H1 (cell line): Measurements from ENCODE around the gene PDZD4. TPM values are rescaled to one million over a fixed set of nuclear protein-coding genes. Genes with fewer than 3 reads are reported as not detected.
"Not testable (repeated sequence)": the region's sequence is repeated elsewhere in the genome, so short reads cannot be mapped to it uniquely, and the experiment has no call there.

ENCODE experiments used
- CTCF ChIA-PET: fragments of 300-600 bp; sonication (Branson Sonifier 250); formaldehyde crosslinking; loops from one replicate; lab custom pipeline; 2021; ENCODE audit not compliant: partially characterized antibody; lab: Charles Lee
- POLR2A ChIA-PET: fragments of 300-600 bp; sonication (Branson Sonifier 250); formaldehyde crosslinking; loops from one replicate; lab custom pipeline; 2021; ENCODE audit warnings: inconsistent platforms; ENCODE audit not compliant: partially characterized antibody; lab: Charles Lee
- DNase-seq, 2 experiments: peaks; one replicate each; pipeline versions ENCODE4 v3.0.0 to v3.0.0-alpha.2; 2010 to 2022; ENCODE audit warnings: low spot score in 2 of 2, low read depth in 1 of 2, mixed read lengths in 1 of 2
- FAIRE-seq: peaks from 2 replicates; lab custom pipeline; 2011; peaks lifted over from hg19 to GRCh38; lab: Jason Lieb, UNC
- H2AFZ ChIP-seq: 2 replicates; pipeline ENCODE4 v1.8.1; 2012; ENCODE audit warnings: low read length, inconsistent platforms
- H2AK5ac ChIP-seq: 2 replicates; pipeline ENCODE4 v1.6.1; 2013; ENCODE audit warnings: low read depth, low read length
- H2BK120ac ChIP-seq: replicated peaks from 2 replicates; pipeline ENCODE3; 2013; ENCODE audit warnings: low read depth, low read length, inconsistent platforms
- H2BK12ac ChIP-seq: 2 replicates; pipeline ENCODE4 v1.6.1; 2013; ENCODE audit warnings: low read depth, low read length
- H2BK15ac ChIP-seq: 2 replicates; pipeline ENCODE4 v1.6.1; 2013; ENCODE audit warnings: low read length
- H2BK20ac ChIP-seq: 2 replicates; pipeline ENCODE4 v1.6.1; 2013; ENCODE audit warnings: low read length
- H2BK5ac ChIP-seq: 2 replicates; pipeline ENCODE4 v1.6.1; 2013; ENCODE audit warnings: low read depth, low read length
- H3K14ac ChIP-seq: 2 replicates; pipeline ENCODE4 v1.6.1; 2013; ENCODE audit warnings: inconsistent platforms; ENCODE audit not compliant: insufficient read length
- H3K18ac ChIP-seq: 2 replicates; pipeline ENCODE4 v1.6.1; 2013; ENCODE audit warnings: low read length; ENCODE audit errors: extremely low read depth
- H3K23ac ChIP-seq: 2 replicates; pipeline ENCODE4 v1.6.1; 2013; ENCODE audit warnings: inconsistent platforms; ENCODE audit not compliant: insufficient read length
- H3K23me2 ChIP-seq: 2 replicates; pipeline ENCODE4 v1.6.1; 2013; ENCODE audit warnings: low read depth, low read length
- H3K27ac ChIP-seq: 2 replicates; pipeline ENCODE4 v1.6.1; 2011; ENCODE audit warnings: low read depth, low read length, inconsistent platforms
- H3K27me3 ChIP-seq, 4 experiments: replicated peaks in 1 of 4; 1 replicate in 1 of 4; 2 replicates in 3 of 4; pipeline versions ENCODE4 v1.6.1 to v1.8.1; 2011 to 2013; ENCODE audit warnings: low read length in 3 of 4, mild to moderate bottlenecking in 3 of 4, inconsistent platforms in 2 of 4, mixed read lengths in 2 of 4, moderate library complexity in 1 of 4; ENCODE audit not compliant: control insufficient read depth in 3 of 4, insufficient read depth in 3 of 4; ENCODE audit errors: extremely low read depth in 1 of 4
- H3K36me3 ChIP-seq, 4 experiments: 2 replicates each; pipeline versions ENCODE4 v1.6.1 to v1.8.1; 2011 to 2013; ENCODE audit warnings: mild to moderate bottlenecking in 4 of 4, low read length in 3 of 4, moderate library complexity in 2 of 4, control low read depth in 1 of 4, inconsistent platforms in 1 of 4; ENCODE audit not compliant: insufficient read depth in 4 of 4, control insufficient read depth in 2 of 4
- H3K4ac ChIP-seq: replicated peaks from 2 replicates; pipeline ENCODE3; 2013; ENCODE audit warnings: low read length, low read depth, mixed read lengths, inconsistent platforms; ENCODE audit not compliant: insufficient read length
- H3K4me1 ChIP-seq, 4 experiments: replicated peaks in 1 of 4; 1 replicate in 1 of 4; 2 replicates in 3 of 4; pipeline versions ENCODE4 v1.6.1 to v1.8.1; 2011 to 2013; ENCODE audit warnings: low read length in 3 of 4, inconsistent platforms in 2 of 4, mixed read lengths in 1 of 4; ENCODE audit not compliant: insufficient read depth in 4 of 4, control insufficient read depth in 3 of 4
- H3K4me2 ChIP-seq, 2 experiments: 2 replicates each; pipeline versions ENCODE4 v1.6.1 to v1.8.1; 2011 to 2013; ENCODE audit warnings: low read depth in 2 of 2, low read length in 2 of 2, control low read depth in 1 of 2, inconsistent platforms in 1 of 2, mild to moderate bottlenecking in 1 of 2; ENCODE audit not compliant: insufficient read depth in 1 of 2
- H3K4me3 ChIP-seq, 4 experiments: fragments of 200-600, 300-600 bp in 1 of 4; sonication (generic), shearing (Covaris generic), sonication (Bioruptor Twin) in 1 of 4; 2 replicates each; pipeline versions ENCODE4 v1.5.1 to v1.8.1; 2011 to 2016; ENCODE audit warnings: low read length in 4 of 4, low read depth in 3 of 4, control low read depth in 2 of 4, inconsistent platforms in 2 of 4, mild to moderate bottlenecking in 2 of 4, mixed read lengths in 1 of 4, moderate library complexity in 1 of 4; ENCODE audit not compliant: insufficient read depth in 2 of 4; ENCODE audit errors: extremely low read depth in 1 of 4
- H3K56ac ChIP-seq: replicated peaks from 2 replicates; pipeline ENCODE3; 2013; ENCODE audit warnings: low read depth, mild to moderate bottlenecking, mixed read lengths, low read length, inconsistent platforms; ENCODE audit not compliant: insufficient read length
- H3K79me1 ChIP-seq: 2 replicates; pipeline ENCODE4 v1.6.1; 2013; ENCODE audit warnings: low read depth, low read length, control low read depth
- H3K79me2 ChIP-seq, 2 experiments: 2 replicates each; pipeline versions ENCODE4 v1.6.1 to v1.8.1; 2012 to 2013; ENCODE audit warnings: low read length in 2 of 2, mild to moderate bottlenecking in 2 of 2, inconsistent platforms in 1 of 2; ENCODE audit not compliant: insufficient read depth in 2 of 2, control insufficient read depth in 1 of 2
- H3K9ac ChIP-seq, 4 experiments: replicated peaks in 1 of 4; 1 replicate in 1 of 4; 2 replicates in 3 of 4; pipeline versions ENCODE4 v1.6.1 to v1.8.1; 2011 to 2013; ENCODE audit warnings: low read depth in 3 of 4, low read length in 3 of 4, control low read depth in 2 of 4, mild to moderate bottlenecking in 2 of 4, moderate library complexity in 2 of 4, inconsistent platforms in 1 of 4; ENCODE audit errors: extremely low read depth in 1 of 4
- H3K9me3 ChIP-seq, 2 experiments: 2 replicates each; pipeline versions ENCODE4 v1.6.1 to v1.8.1; 2012 to 2013; ENCODE audit warnings: mild to moderate bottlenecking in 2 of 2, moderate library complexity in 2 of 2, control low read depth in 1 of 2, inconsistent platforms in 1 of 2, low read depth in 1 of 2, low read length in 1 of 2, mixed read lengths in 1 of 2; ENCODE audit not compliant: insufficient read depth in 2 of 2
- H4K20me1 ChIP-seq, 2 experiments: replicated peaks in 1 of 2; 2 replicates each; pipeline versions ENCODE3 to v1.8.1; 2011 to 2013; ENCODE audit warnings: inconsistent platforms in 2 of 2, low read length in 2 of 2, mild to moderate bottlenecking in 1 of 2; ENCODE audit not compliant: insufficient read depth in 2 of 2, control insufficient read depth in 1 of 2
- H4K5ac ChIP-seq: 2 replicates; pipeline ENCODE4 v1.6.1; 2013; ENCODE audit warnings: low read length, low read depth, mixed read lengths, inconsistent platforms; ENCODE audit not compliant: insufficient read length
- H4K8ac ChIP-seq: 2 replicates; pipeline ENCODE4 v1.8.0; 2013; ENCODE audit warnings: mild to moderate bottlenecking, moderate library complexity, low read length, inconsistent platforms; ENCODE audit not compliant: insufficient read depth; ENCODE audit errors: extremely low read depth
- H4K91ac ChIP-seq: replicated peaks from 2 replicates; pipeline ENCODE3; 2013; ENCODE audit warnings: low read length, mixed read lengths, inconsistent platforms; ENCODE audit not compliant: insufficient read length
- WGBS, 2 experiments: shearing (Covaris generic) in 1 of 2; methylation state at CpG; one replicate each; pipeline versions ENCODE4 v1.1.6 to v1.1.7; 2013 to 2015; ENCODE audit warnings: low lambda C conversion rate in 2 of 2, mixed read lengths in 2 of 2, inconsistent platforms in 1 of 2, low coverage in 1 of 2, missing lambda C conversion rate in 1 of 2; ENCODE audit not compliant: insufficient replicate concordance in 2 of 2, insufficient coverage in 1 of 2, insufficient read length in 1 of 2; ENCODE audit errors: extremely low coverage in 1 of 2, missing lambda C conversion rate in 1 of 2; 5-methylcytosine and 5-hydroxymethylcytosine counted together
- polyA plus RNA-seq, 7 experiments: library from polyadenylated mRNA; depleted of rRNA in 3 of 7; stranded (reverse) in 5 of 7; unstranded in 2 of 7; fragments of >200 nt in 5 of 7; fragments of 200-250 nt in 2 of 7; gene quantifications; 1 replicate in 5 of 7; 2 replicates in 1 of 7; 4 replicates in 1 of 7; pipeline versions ENCODE4 v1.2.1 to v1.2.3, GENCODE V29; 2011 to 2013; ENCODE audit warnings: missing spikeins in 2 of 7, mixed read lengths in 2 of 7
- total RNA-seq: library from RNA; stranded (reverse); fragmentation: NEBNext Ultra II Directional; extraction: Animal tissue kit (Norgen Biotek cat#: 25700); gene quantifications from 2 replicates; pipeline ENCODE4 v1.2.1, GENCODE V29; 2021

PDZD4 gene
- total and polyA plus RNA-seq, 2 of the 8 experiments (the other 6 are each of a cell fraction or from before 2014, with no cell fraction given): 45.8 to 169 TPM

- H3K9me3 ChIP-seq, H3K27ac ChIP-seq, H2BK20ac ChIP-seq, H3K4me3 ChIP-seq, H2AK5ac ChIP-seq, H2BK120ac ChIP-seq, H3K27me3 ChIP-seq, H2BK5ac ChIP-seq, H3K56ac ChIP-seq, H2BK12ac ChIP-seq, H3K18ac ChIP-seq, H2AFZ ChIP-seq, H4K91ac ChIP-seq, FAIRE-seq, H4K8ac ChIP-seq, DNase-seq, H2BK15ac ChIP-seq, H3K14ac ChIP-seq, H3K79me1 ChIP-seq, H3K4ac ChIP-seq, H3K23me2 ChIP-seq, H4K5ac ChIP-seq, H3K36me3 ChIP-seq, H3K23ac ChIP-seq: not testable (repeated sequence)
- Histone ChIP-seq H3K79me2 (peaks cover 17 to 79% of the 10 kb centered on the region in 2 experiments), H4K20me1 (peaks cover 0 to 15% of the 10 kb centered on the region in 2 experiments), H3K9ac (peak overlapping the region in 1 of 4 experiments; percentile 0; a peak in 1 of 7 replicates), H3K4me2 (peak overlapping the region in 1 of 2 experiments; percentile 80; a peak in 2 of 4 replicates), H3K4me1 (peaks cover 3 to 21% (median 7%) of the 10 kb centered on the region in 4 experiments)
- ChIA-PET POLR2A (interaction anchor here (0.8 to 3.6 kb wide), 8 partner anchors 10 to 153 kb away, joined by 3 to 23 read pairs (median 6); partner anchors contain the start of genes IDH3G and SSR4), CTCF (interaction anchor here (0.7 to 2.2 kb wide), 8 partner anchors 9 to 133 kb away, joined by 3 to 6 read pairs (median 4); partner anchors contain the start of gene L1CAM)
- 90% methylated on average over 7 of the region's 9 CpGs; no CpG with 5 or more reads in 1 of the 2 experiments for WGBS, 2 experiments
These were observed 12.3 kb downstream of the PDZD4 start for GRCh38 chrX:153818064-153818463.
